B cell (primary cell): ENCODE data around the gene SPPL3. TPM values are rescaled to one million over a fixed set of nuclear protein-coding genes. Genes with fewer than 3 reads are reported as not detected.
A peak's percentile ranks its signal among the peaks of the same experiment; 100 is the strongest.

Source experiments
- ATAC-seq: fragments of 200-7000 bp; cut with Tn5 transposase; one replicate; pipeline ENCODE4 v1.10.0; 2021; ENCODE audit warnings: low read depth, mild to moderate bottlenecking, moderate number of reproducible peaks, moderate library complexity
- CTCF ChIA-PET: fragments of 350-600 bp; sonication (Branson Sonifier 250); formaldehyde crosslinking; loops from one replicate; lab custom pipeline; 2021; ENCODE audit warnings: antibody characterized with exemption, inconsistent platforms; lab: Charles Lee
- POLR2A ChIA-PET: fragments of 350-600 bp; sonication (Branson Sonifier 250); formaldehyde crosslinking; loops from one replicate; lab custom pipeline; 2021; ENCODE audit warnings: antibody characterized with exemption; lab: Charles Lee
- DNase-seq: peaks from one replicate; pipeline ENCODE4 v3.0.0; 2013
- H2AFZ ChIP-seq: 2 replicates; pipeline ENCODE4 v1.6.1; 2012; ENCODE audit warnings: mild to moderate bottlenecking, low read depth, low read length; ENCODE audit not compliant: insufficient read depth, poor library complexity, severe bottlenecking
- H3K27ac ChIP-seq, 2 donors: 1 replicate in 1 of 2; 2 replicates in 1 of 2; pipeline ENCODE4 v1.5.1; 2012 to 2013; ENCODE audit warnings: low read length in 2 of 2, mild to moderate bottlenecking in 2 of 2, moderate library complexity in 1 of 2
- H3K27me3 ChIP-seq, 4 experiments: fragments of 200-600 bp in 1 of 4; sonication (generic) in 1 of 4; replicated peaks in 1 of 4; 1 replicate in 2 of 4; 2 replicates in 2 of 4; pipeline versions ENCODE4 v1.6.1 to v1.7.0; 2013 to 2016; ENCODE audit warnings: low read length in 3 of 4, mild to moderate bottlenecking in 2 of 4, mixed read lengths in 1 of 4, moderate library complexity in 1 of 4; ENCODE audit not compliant: insufficient read depth in 4 of 4, control insufficient read depth in 3 of 4; ENCODE audit errors: control extremely low read depth in 1 of 4
- H3K36me3 ChIP-seq, 2 experiments: replicated peaks in 1 of 2; 1 replicate in 1 of 2; 2 replicates in 1 of 2; pipeline versions ENCODE4 v1.6.1 to v1.7.1; 2013; ENCODE audit warnings: low read length in 1 of 2; ENCODE audit not compliant: insufficient read depth in 2 of 2, control insufficient read depth in 1 of 2; ENCODE audit errors: control extremely low read depth in 1 of 2, extremely low read depth in 1 of 2
- H3K4me1 ChIP-seq, 2 donors: fragments of 200-600 bp in 1 of 2; sonication (generic) in 1 of 2; 1 replicate in 1 of 2; 2 replicates in 1 of 2; pipeline versions ENCODE4 v1.5.1 to v1.6.1; 2013 to 2017; ENCODE audit warnings: low read length in 2 of 2; ENCODE audit not compliant: control insufficient read depth in 2 of 2, insufficient read depth in 2 of 2
- H3K4me2 ChIP-seq: replicated peaks from 2 replicates; pipeline ENCODE3; 2012; ENCODE audit warnings: mild to moderate bottlenecking, low read depth, low read length; ENCODE audit not compliant: poor library complexity, severe bottlenecking
- H3K4me3 ChIP-seq, 5 experiments: fragments of 200-600 bp in 1 of 5; sonication (generic) in 1 of 5; 1 replicate in 3 of 5; 2 replicates in 2 of 5; pipeline versions ENCODE4 v1.5.1 to v1.7.0; 2011 to 2016; ENCODE audit warnings: low read length in 4 of 5, mild to moderate bottlenecking in 4 of 5, low read depth in 2 of 5, control low read depth in 1 of 5, moderate library complexity in 1 of 5; ENCODE audit not compliant: insufficient read depth in 1 of 5; ENCODE audit errors: control extremely low read depth in 1 of 5, extremely low read depth in 1 of 5
- H3K79me2 ChIP-seq: fragments of 200-600 bp; sonication (generic); one replicate; pipeline ENCODE4 v1.6.0; 2016; ENCODE audit warnings: low read length; ENCODE audit not compliant: control insufficient read depth, insufficient read depth
- H3K9ac ChIP-seq: fragments of 200-600 bp; sonication (generic); 2 replicates; pipeline ENCODE4 v1.6.1; 2017; ENCODE audit warnings: mild to moderate bottlenecking, low read length, moderate library complexity
- H3K9me3 ChIP-seq, 3 donors: one replicate each; pipeline versions ENCODE4 v1.6.1 to v1.7.1; 2013; ENCODE audit warnings: low read length in 2 of 3; ENCODE audit not compliant: control insufficient read depth in 2 of 3, insufficient read depth in 1 of 3; ENCODE audit errors: control extremely low read depth in 1 of 3
- H4K20me1 ChIP-seq: 2 replicates; pipeline ENCODE4 v1.6.0; 2012; ENCODE audit warnings: mild to moderate bottlenecking, low read length; ENCODE audit not compliant: insufficient read depth, control insufficient read depth, poor library complexity, severe bottlenecking
- H3K27ac Mint-ChIP-seq: one replicate; pipeline ENCODE4 v1.8.0; 2021; ENCODE audit warnings: mixed read lengths
- H3K27me3 Mint-ChIP-seq: one replicate; pipeline ENCODE4 v1.8.0; 2021; ENCODE audit warnings: mixed read lengths
- H3K4me1 Mint-ChIP-seq: one replicate; pipeline ENCODE4 v1.8.0; 2021; ENCODE audit warnings: mixed read lengths
- H3K4me3 Mint-ChIP-seq: one replicate; pipeline ENCODE4 v1.8.0; 2021; ENCODE audit warnings: mixed read lengths
- H3K9me3 Mint-ChIP-seq: one replicate; pipeline ENCODE4 v1.8.0; 2022; ENCODE audit warnings: mixed read lengths; ENCODE audit not compliant: insufficient read depth
- EZH2 ChIP-seq: IDR thresholded peaks from 2 replicates; pipeline ENCODE4 v1.6.1; 2012; ENCODE audit warnings: borderline replicate concordance, low read depth, mild to moderate bottlenecking, moderate library complexity, low read length; ENCODE audit not compliant: insufficient read depth, poor library complexity, severe bottlenecking
- WGBS: methylation state at CpG from one replicate; pipeline ENCODE4 v1.1.5; 2013; ENCODE audit warnings: missing lambda C conversion rate; ENCODE audit not compliant: insufficient coverage; 5-methylcytosine and 5-hydroxymethylcytosine counted together
- intact Hi-C: fragments of 100-400 bp; cut with micrococcal nuclease; formaldehyde crosslinking; loops from one replicate; pipeline ENCODE4 v1.10.0; 2022
- polyA plus RNA-seq: library from polyadenylated mRNA; depleted of rRNA; stranded (reverse); fragments of >200 nt; gene quantifications from 2 replicates; pipeline ENCODE4 v1.2.3, GENCODE V29; 2012
- total RNA-seq, 2 donors: library from RNA; stranded (reverse); fragments of 120-200 nt in 1 of 2; gene quantifications; 1 replicate in 1 of 2; 2 replicates in 1 of 2; pipeline versions ENCODE4 v1.2.3 to v1.2.4, GENCODE V29; 2013 to 2022
- TF ChIP-seq, protein P1 (sequence below): fragments of 200-600 bp; IDR thresholded peaks from one replicate; pipeline ENCODE4 v1.8.0; 2022; ENCODE audit warnings: antibody characterized with exemption, mild to moderate bottlenecking

SPPL3 gene
- total and polyA plus RNA-seq, 2 donors (not counting 1 experiment from before 2014, with no cell fraction given) = 12.3 to 43.6 TPM

DNA sequence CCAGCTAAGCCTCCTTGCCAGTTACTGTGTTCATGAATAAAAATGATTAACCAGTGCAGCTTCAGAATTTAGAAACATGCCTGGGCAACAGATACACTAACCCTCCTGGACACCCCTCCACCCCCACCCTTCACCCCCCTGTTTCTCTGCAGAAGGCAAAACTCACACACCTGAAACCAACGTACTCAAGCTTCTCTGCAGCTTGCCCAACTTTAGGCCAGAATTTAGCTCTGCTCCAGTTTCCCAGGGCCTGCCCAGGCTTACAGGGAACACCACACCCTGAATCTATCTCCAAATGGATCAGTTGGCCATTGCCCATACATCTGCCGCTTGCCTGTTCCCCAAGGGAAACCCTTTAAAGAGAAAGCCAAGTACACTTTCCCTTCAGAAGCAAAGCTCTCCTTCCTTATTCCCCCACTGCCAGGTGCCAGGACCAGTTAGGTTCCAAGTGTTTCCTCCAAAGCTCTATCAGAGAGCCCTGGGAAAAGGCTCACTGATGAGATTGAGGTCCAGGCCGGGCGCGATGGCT, 1.8 kb upstream of the SPPL3 start:
- ChIA-PET POLR2A (no interaction called here), CTCF (no interaction called here)
- H3K27me3 ChIP-seq = no peaks in the 10 kb centered on the region
- intact Hi-C loops = loop anchor here (2.0 to 10.0 kb wide), 2 partner anchors 441 to 467 kb away; partner anchors contain the start of genes COX6A1 and SRSF9
- TF ChIP-seq, protein P1, sequence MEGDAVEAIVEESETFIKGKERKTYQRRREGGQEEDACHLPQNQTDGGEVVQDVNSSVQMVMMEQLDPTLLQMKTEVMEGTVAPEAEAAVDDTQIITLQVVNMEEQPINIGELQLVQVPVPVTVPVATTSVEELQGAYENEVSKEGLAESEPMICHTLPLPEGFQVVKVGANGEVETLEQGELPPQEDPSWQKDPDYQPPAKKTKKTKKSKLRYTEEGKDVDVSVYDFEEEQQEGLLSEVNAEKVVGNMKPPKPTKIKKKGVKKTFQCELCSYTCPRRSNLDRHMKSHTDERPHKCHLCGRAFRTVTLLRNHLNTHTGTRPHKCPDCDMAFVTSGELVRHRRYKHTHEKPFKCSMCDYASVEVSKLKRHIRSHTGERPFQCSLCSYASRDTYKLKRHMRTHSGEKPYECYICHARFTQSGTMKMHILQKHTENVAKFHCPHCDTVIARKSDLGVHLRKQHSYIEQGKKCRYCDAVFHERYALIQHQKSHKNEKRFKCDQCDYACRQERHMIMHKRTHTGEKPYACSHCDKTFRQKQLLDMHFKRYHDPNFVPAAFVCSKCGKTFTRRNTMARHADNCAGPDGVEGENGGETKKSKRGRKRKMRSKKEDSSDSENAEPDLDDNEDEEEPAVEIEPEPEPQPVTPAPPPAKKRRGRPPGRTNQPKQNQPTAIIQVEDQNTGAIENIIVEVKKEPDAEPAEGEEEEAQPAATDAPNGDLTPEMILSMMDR = no peak
- TF ChIP-seq EZH2 = no peak
- H3K4me1 ChIP-seq = peaks cover 19 to 24% of the 10 kb centered on the region in 2 donors
- H3K4me2 ChIP-seq = no peak overlapping the region
- Mint-ChIP-seq H3K4me1 (peaks cover 21% of the 10 kb centered on the region), H3K9me3 (no peaks in the 10 kb centered on the region), H3K4me3 (peak overlapping the region; percentile 23), H3K27ac (peak overlapping the region; percentile 27), H3K27me3 (no peaks in the 10 kb centered on the region)
- H2AFZ ChIP-seq = no peak overlapping the region
- no peak overlapping the region for H3K9ac ChIP-seq
- H3K79me2 ChIP-seq = peaks cover 28% of the 10 kb centered on the region
- H3K9me3 ChIP-seq = peaks cover 0 to 2% (median 0%) of the 10 kb centered on the region in 3 donors
- DNase-seq = no peak
- H3K36me3 ChIP-seq = no peaks in the 10 kb centered on the region
- 89% methylated on average over 5 of the region's 5 CpGs for WGBS
- H3K4me3 ChIP-seq = no peak overlapping the region
- no peak for ATAC-seq
- no peak overlapping the region for H3K27ac ChIP-seq
- H4K20me1 ChIP-seq = peaks cover 17% of the 10 kb centered on the region

DNA sequence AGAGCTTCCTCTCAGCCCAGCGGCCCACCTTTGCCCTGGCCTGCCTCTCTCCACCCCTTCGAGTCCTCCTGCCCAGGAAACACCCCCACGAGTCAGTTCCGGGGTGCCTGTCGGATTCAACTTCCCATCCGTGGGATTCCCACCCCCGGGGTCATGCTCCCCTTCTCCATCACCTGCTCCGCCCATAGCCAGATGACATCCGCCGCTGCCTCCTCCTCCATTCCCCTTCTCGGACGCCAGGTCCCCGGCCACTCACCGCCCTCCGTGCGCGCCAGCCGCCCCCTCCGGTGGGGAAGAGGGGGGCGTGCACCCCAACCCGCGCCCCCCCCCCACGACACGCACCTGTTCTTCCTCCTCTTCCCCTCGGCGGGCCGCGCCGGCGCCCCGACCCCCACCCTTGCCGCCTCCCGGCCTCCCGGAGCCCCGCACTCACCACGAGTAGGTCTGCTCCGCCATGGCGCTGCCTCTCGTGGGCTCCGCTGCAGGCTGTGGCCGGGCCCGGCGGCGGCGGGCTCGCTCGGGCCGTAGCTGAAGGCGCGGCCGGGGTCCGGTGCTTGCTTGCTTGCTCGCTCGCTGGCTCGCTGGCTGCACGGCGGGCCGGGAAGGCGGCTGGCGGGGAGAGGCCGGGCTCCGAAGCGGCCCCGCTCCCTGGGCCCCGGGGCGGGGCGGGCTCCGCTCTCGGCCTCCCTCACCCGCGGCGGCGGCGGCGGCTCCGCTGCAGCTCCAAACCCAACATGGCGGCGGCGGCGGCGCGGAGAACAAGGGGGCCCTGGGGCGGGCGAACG, 554 bp downstream of the SPPL3 start:
- Histone ChIP-seq H3K4me1 (peaks cover 19 to 24% of the 10 kb centered on the region in 2 donors), H3K9me3 (peaks cover 0 to 2% (median 0%) of the 10 kb centered on the region in 3 donors), H4K20me1 (peaks cover 37% of the 10 kb centered on the region), H3K9ac (peak overlapping the region; percentile 83), H3K79me2 (peaks cover 52% of the 10 kb centered on the region), H3K36me3 (peaks cover 0 to 9% of the 10 kb centered on the region in 2 experiments), H2AFZ (peak overlapping the region; percentile 97), H3K27ac (peak overlapping the region; percentile 38 to 80), H3K4me3 (peak overlapping the region; percentile 32 to 85 (median 75)), H3K27me3 (no peaks in the 10 kb centered on the region), H3K4me2 (peak overlapping the region; percentile 84)
- peaks cover 33% of the 10 kb centered on the region for H3K4me1 Mint-ChIP-seq
- no peaks in the 10 kb centered on the region for H3K27me3 Mint-ChIP-seq
- CTCF ChIA-PET = interaction anchor here (1.1 to 1.5 kb wide), 4 partner anchors 44 to 375 kb away, joined by 3 to 4 read pairs (median 3); partner anchors contain the start of gene COQ5
- peak overlapping the region; percentile 97 for H3K4me3 Mint-ChIP-seq
- DNase-seq (peak; percentile 78), ATAC-seq (peak; percentile 53)
- no peaks in the 10 kb centered on the region for H3K9me3 Mint-ChIP-seq
- intact Hi-C loops = loop anchor here (1.0 to 10.0 kb wide), 8 partner anchors 46 to 465 kb away; partner anchors contain the start of genes ACADS, C12orf43, COX6A1 and SRSF9
- TF ChIP-seq, protein P1 = no peak
- no peak for TF ChIP-seq EZH2
- H3K27ac Mint-ChIP-seq = peak overlapping the region; percentile 95
- POLR2A ChIA-PET = no interaction called here
- WGBS = under 1% methylated on average over 77 of the region's 85 CpGs
